ENCODE results near the gene SLC51B.

The SLC51B gene

GRCh38 chr15:65101891-65102708 lies 56.9 kb downstream of the SLC51B start:
- DNase-seq = no peak

- no peak for DNase-seq
These were observed 57.7 kb downstream of the SLC51B start for GRCh38 chr15:65102912-65103311.

Data from activated gamma-delta T cell treated with Interleukin-2 at 50 U/mL for 16 hours (primary cell).